ENCODE data around the gene SDCBP2.

The SDCBP2 gene

DNA sequence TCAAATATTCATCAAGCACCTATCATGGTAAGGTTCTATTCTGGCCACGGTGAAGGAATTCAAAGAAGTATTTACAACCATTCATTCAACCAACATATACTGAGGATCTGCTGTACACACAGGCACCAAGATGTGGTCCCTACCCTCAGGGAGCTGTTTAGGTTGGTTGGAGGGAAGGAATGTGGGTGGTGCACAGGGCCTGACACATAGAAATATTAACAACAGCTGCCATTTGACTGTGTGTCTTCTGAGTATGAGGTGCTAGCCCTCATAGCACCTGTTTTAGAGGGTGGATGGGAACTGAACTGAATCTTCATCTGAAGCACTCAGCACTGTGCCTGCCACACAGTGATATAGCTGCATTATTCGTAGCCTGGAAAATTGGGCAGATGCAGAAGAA is 55.6 kb downstream of the SDCBP2 start:
- no peak for DNase-seq (ENCODE audit: low read depth)

DNA sequence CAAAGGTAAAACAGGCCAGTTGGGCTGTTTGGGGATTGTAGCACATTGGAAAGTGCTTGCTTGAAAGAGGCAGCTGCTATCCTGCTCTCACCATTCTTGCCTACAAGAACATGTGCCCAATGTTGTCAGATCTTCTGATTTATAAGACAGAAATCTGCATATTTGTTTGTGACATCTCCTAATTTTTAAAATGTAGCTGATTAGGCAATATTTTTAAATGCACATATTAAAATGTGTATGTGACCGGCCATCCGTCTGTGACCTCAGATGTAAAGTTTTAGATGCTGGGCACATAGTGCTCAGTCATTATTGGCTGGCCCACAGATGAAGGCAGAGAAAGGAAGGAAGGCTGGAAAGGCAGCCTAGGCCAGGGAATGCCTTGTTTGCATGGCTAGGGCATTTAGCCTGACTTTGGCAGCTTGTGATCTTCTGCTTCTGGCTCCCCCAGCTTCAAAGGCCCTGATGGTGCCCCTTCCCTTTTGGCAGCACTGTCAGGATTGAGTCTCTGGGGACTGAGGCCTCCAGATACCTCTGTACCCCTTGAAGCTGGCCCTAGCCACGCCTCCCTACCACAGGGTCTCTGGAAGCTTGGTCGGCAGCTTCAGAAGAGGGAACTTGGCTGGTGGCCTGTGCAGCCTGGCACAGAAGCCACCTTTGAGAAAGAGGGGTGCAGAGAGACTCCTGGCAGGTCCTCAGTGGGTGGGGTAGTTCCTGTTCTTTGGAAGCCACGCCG is 56.4 kb downstream of the SDCBP2 start:
- no peak for DNase-seq (ENCODE audit: low read depth)

GRCh38 chr20:1269850-1270249 is 59.1 kb downstream of the SDCBP2 start:
- DNase-seq (ENCODE audit: low read depth): no peak

GRCh38 chr20:1269235-1269634 is 59.7 kb downstream of the SDCBP2 start:
- no peak for DNase-seq (ENCODE audit: low read depth)

DNA sequence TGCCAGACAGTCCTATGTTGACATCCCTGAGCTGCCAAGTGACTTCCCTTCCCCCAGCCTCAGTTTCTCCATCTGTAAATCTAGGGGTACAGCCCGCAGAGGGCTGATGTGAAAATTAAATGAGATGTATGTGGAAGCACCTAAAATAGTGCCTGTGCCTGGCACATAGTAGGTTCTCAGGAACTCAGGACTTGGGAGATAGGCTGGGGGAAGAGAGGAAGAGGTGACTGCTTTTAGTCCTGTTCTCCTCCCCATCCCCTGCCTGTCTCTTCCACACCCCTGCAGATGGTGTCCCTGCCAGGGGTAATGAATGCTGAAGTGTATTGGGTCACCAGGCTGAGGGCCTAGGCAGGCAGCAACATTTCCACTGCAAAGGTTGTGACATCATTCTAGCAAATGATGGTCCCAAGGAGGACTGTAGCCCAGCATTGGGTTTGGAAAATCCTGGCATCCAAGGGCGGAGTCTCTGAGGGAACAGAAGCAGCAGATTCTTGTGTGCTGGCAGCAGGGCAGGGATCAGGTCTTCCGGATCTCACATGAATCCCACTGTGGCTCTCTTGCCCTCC is 61.0 kb downstream of the SDCBP2 start:
- no peak for DNase-seq (ENCODE audit: low read depth)

DNA sequence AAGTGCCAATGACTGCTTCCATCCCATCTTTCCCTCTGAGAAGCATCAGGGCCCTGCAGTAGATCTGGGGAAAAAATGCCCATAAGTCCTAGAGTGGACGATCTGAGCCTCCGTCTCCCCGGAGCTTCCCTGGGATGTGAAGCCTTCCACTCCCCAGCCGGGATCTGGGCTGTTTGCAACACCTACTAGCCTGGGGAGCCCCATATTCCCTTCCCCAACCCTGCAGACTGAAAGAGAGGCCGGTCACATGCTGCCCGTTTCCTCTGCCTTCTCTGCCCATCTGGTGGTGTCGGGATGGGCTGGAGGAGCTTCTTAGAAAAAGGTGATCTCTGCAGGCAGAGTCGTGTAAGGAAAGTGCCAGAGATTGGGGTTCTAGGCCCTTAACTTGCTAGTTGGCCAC is 61.8 kb downstream of the SDCBP2 start:
- no peak for DNase-seq (ENCODE audit: low read depth)

- peak; percentile 18 for DNase-seq (ENCODE audit: low read depth)
Observed at GRCh38 chr20:1266167-1266973, 62.6 kb downstream of the SDCBP2 start, which contains the start of gene SNPH. Gene SNPH (plus strand): TSS chr20:1266294. CDS start chr20:1296240, 29,946 bp downstream.

GRCh38 chr20:1265916-1266166 is 63.1 kb downstream of the SDCBP2 start:
- DNase-seq (ENCODE audit: low read depth): no peak

DNA sequence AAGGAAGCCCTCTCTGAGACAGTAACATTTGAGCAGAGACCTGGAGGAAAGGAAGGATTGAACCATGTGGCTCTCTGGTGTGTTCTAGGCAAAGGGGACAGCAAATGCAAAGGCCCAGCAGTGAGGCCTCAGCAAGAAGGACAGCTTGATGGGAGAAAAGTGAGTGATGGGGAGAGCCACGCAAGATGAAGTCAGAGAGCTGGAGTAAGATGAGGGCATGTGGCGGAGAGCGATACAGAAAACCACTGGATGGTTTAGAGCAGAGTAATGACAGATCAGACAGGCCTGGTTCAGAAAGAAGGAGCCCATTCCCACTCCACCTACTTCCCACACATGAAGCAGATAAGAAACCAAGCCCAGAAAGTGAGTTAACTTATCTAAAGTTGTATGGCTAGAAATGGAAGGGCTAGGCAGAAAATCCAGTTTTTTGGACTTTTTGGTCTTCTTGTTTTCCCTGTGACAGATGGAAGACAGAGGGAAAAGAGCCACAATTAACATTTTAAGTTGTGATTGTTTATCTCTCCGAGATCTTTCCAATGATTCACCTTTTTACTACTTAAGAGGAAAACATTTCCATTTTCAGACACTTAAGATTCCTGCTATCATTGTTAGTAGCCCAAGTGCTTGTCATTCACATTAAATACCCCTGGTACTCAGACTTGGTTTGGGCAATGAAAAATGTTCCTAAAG is 63.6 kb downstream of the SDCBP2 start:
- DNase-seq (ENCODE audit: low read depth): no peak

DNA sequence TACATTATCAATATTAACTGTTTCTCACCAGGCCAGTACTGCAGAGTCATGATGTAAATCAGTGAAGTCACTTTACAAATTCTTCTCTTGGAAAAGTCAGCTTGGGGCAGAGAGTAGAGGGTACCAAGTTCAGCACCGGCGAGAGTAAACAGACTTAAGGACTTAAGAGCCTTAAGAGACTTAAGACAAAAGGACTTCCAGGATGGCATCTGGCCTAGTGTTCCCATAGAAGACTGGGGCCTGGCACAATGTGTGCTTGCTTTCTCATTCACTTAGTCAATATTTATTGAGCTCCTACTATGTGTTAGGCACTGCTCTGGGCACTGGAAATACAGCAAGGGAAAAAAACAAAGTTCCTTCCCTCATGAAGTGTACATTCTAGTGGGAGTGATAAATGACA is 64.2 kb downstream of the SDCBP2 start:
- no peak for DNase-seq (ENCODE audit: low read depth)

- no peak for DNase-seq (ENCODE audit: low read depth)
Observed at GRCh38 chr20:1263853-1264252, 65.1 kb downstream of the SDCBP2 start.

Data from GM04503 (cell line).